ENCODE measurements around the gene PRSS56.
A peak's percentile ranks its signal among the peaks of the same experiment; 100 is the strongest.

The PRSS56 gene

GRCh38 chr2:232486558-232487384 lies 33.4 kb upstream of the PRSS56 start:
- DNase-seq = no peak

DNA sequence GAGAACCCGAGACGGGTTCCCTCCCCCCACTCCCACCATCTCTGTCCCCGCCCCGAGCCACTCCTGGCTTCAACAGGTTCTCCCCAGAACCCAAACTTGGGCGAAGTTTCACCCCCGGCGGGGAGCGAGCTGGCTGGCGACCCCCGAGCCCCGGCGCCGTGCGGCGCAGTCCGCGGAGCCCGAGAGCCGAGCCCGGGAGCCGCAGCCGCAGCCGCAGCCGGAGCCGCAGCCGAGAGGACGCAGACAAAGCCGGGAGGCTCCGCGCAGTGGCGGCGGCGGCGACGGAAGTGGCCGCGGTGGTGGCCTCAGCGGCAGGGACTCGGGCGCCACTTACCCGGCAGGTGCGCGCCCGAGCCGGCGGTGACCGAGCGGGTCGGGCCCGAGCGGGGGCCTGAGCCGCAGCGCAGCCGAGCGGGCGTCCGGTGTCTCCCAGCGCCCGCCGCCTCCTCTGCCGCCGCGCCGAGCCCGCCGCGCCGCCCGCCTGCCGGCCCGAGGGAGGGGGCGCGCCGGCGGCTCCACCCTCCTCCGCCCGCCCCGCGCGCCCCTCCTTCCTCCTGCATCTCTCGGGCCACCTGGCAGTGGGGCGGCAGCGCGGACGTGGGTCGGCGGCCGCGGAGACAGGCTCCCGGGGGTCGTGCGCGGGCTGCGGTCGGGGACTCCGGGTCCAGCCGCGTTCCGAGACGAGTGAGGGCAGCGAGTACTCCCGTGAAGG lies 32.6 kb upstream of the PRSS56 start, which contains the start of gene ECEL1:
ECEL1 (minus strand) TSS at position 450 of the 712 bp plus-strand sequence. CDS start 1,181 bp downstream, outside the sequence.
- peak; percentile 9 for DNase-seq

GRCh38 chr2:232488097-232488711 lies 32.0 kb upstream of the PRSS56 start:
- DNase-seq = no peak

DNA sequence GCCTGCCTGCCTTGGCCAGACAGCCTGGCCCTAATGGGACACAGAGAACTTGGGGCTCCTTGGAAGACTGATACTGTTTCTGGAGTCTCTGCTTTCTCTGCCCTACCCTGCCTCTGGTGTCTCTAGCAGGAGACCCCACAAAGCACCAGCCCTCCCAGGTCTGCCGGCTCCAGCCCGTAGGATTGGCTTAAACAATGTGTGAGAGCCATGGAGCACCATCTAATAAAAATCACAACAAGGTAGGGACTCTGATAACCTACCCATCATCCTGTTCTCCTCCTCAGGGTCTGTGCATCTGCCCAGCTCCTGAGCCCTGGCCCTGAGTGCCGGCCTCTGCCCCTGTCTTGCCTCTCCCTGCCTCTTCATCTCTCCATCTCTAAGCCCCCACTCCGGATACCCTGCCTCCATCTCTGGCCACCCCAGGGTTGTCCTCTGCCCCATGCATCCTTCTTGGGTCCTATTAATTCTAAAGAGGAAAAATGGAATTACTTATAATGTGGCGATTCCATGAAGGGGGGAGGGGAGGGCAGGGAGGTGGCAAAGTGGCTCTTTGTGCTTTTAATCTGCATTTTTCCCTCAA lies 31.4 kb upstream of the PRSS56 start:
- no peak for DNase-seq

DNA sequence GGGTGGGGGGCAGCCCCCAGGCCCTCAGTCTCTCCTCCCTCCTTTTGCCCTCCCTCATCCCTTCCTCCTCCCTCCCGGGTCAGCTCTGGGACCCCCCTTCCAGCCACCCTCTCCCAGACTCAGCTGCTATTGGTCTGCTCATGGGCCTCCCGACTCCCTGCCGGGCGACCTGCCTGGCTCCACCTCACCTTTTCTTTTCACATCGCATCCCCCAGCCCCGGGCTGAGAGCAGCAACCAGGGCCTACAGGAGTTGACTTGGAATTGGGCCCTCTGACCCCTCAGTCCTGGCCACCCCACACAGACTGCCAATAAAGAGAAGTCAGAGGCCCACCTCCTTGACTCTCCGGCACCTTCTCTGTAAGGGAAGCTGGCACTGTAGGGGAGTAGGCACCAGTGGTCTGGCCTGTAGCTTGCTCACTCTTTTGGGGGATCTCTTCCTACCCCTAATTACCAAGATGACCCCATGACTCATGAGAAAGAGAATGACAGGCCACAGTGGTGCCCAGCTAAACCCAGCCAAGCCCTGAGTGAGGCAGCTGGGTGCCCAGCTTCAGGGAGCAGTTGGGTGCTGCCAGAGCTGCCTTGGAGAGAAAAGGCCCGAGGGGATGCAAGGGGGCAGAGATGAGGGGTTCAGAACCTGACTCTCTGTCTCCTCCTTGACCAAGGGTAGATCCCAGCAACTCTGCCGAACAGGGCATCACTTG lies 30.5 kb upstream of the PRSS56 start:
- DNase-seq = no peak

DNA sequence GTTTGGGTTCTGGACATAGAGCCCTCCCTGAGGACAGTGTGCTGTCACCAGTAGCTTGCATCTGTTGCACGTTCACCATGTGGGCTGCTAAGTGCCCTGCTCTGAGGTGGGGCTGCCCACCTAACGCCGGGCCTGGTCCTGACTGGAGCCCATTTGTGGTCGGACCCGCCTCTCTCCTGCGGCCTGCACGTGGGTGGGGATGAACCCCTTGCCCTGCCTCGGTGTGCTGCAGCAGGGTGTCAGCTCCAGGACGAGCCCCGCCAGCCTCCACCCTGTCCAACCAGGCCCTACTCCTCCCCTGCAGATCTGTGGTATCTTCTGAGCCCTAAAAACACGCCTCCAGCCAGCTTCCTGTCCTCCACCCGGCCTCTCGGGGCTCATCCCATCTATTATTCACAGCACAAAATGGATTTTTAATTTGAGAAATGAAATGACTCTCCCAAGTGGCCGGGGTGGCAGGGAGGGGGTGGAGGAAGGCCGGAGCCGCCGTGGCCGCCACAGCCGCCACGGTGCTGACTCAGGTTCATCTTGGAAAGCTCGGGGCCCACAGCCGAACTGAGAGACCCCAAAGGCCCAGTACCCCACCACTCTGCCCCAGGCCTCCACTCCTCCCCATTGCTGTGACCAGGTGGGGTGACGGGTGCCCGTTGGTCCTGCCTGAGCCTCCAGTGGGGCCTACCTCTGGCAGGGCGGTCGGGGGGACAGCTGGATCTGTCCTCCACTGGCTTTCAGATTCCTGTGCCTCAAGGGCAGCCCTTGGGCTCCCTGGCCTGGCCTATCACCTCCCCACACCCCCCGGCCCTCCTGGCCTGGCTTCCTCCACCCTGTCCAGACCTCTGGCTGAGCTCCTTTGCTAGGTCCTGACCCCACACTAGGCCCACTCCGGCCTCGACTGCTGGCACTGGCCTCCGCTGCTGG lies 29.7 kb upstream of the PRSS56 start:
- no peak for DNase-seq

- DNase-seq = no peak
These were observed 28.9 kb upstream of the PRSS56 start for GRCh38 chr2:232491139-232491780.

DNA sequence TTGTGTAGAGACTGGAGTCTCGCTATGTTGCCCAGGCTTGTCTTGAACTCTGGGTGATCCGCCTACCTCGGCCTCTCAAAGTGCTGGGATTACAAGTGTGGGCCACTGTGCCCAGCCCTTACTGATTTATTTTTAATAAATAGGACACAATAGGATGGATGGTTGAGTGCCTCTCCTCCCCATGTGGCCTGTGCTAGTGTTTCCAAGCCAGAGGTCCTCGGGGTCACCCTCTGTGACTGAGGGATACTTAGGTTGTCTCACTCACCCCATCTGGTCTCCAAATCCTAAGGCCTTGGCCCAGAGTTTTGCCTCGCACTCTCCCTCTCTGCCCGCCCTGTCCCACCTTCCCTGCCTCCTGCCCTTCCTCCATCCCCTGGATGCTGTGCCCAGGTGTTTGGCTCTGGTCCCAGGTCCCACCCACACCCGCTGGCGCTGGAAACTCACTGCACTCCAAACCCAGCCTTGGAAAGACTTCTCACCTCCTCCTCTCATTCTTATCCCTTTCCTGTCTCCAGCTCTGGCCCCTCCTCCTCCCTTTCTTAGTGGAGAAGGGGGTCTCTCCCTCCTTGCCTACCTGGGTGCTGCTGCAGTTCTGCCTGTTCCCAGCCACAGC lies 27.8 kb upstream of the PRSS56 start:
- DNase-seq = no peak

- no peak for DNase-seq
These were observed 27.1 kb upstream of the PRSS56 start for GRCh38 chr2:232492963-232493700.

- DNase-seq = no peak
These were observed 26.3 kb upstream of the PRSS56 start for GRCh38 chr2:232493701-232494474.

GRCh38 chr2:232494542-232494941 lies 25.6 kb upstream of the PRSS56 start:
- no peak for DNase-seq

DNA sequence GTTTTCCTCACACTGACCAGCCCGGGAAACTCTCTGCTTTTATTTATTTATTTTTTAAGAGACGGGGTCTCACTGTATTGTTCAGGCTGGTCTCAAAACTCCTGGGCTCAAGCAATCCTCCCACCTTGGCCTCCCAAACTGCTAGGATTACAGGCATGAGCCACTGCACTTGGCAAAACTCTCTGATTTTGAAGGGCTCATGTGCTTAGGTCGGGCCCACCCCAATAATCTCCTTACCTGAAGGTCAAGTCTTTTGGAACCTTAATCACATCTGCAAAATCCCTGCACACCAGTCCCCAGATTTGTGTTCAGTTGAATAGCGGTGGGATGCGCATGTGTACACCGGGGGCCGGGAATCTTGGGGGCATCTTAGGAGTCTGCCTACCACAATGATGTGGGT lies 24.9 kb upstream of the PRSS56 start:
- DNase-seq = no peak

DNA sequence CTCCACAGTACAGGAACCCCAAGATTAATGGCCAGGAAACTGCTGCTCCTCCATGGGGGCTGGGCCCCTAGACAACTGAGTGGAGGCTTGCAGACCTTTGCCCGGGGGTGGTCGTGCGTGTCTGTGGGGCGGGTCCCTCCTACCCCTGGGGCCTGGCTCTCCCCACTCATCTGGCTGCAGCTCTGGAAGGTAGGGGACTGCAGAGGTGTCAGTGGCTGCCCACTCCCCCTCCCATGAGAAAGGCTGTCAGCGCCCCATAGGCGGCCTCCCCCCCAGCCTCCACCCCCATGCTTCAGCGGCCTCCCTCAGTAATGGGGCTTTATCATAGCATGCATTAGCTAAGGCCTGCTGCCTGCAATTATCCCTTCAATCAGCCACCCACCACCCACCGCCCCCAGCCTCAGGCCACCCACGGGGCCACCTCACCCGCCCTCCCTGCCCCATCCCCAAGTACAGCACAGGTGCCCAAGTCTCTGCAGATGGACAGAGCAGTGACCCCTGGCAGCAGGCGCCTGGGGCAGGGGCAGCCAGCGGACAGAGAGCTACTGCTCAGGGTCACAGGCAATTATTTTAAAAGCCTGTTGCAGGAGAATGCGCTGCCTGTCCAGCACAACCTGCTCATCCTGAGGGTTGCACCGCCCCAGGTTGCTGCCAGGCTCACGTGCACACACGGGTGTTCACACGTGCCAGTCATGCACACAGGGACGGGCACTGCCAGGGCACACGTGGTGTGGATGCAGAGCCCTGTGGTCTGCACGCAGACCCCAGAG lies 23.5 kb upstream of the PRSS56 start:
- no peak for DNase-seq

- no peak for DNase-seq
These were observed 22.8 kb upstream of the PRSS56 start for GRCh38 chr2:232497348-232497747.

- DNase-seq = no peak
These were observed 21.7 kb upstream of the PRSS56 start for GRCh38 chr2:232498452-232498851.

GRCh38 chr2:232501331-232501771 lies 18.8 kb upstream of the PRSS56 start:
- no peak for DNase-seq

DNA sequence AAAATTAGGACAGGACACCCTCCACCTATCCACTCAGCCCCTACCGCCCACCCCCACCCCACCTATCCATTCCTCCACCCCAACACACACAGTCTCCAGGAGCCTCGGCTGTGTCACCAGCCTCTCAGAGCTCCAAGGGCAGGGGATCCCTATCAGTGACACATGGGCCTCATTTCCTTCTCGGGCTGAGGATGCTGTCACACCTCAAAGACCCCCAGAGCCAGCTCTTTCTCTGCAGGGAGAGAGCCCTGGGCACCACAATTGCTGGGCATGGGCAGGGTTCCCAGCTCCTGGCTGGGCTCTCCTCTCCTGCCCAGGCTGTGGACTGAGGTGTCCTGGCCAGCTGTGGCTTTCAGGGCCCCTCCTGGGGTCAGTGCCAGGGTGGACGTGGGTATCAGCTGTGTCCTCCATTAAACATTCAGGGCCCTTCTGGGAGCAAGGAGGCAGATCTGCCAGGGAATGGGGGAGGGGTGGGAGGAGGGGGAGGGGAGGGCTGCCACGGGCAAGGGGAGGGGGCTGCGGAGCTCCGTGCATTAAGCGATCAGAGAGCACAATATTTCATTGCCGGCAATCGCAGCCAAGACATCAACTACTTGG lies 18.3 kb upstream of the PRSS56 start:
- no peak for DNase-seq

GRCh38 chr2:232502511-232502910 lies 17.7 kb upstream of the PRSS56 start:
- DNase-seq = no peak

All from NCI-H748 treated with DMSO at 0.1 percent for 48 hours (cell line).